Measurements from ENCODE around the gene DDB1. TPM values are rescaled to one million over a fixed set of nuclear protein-coding genes. Genes with fewer than 3 reads are reported as not detected.

Gene DDB1
- total RNA-seq, 1 donor from 2014 or later = 259 TPM

DNA sequence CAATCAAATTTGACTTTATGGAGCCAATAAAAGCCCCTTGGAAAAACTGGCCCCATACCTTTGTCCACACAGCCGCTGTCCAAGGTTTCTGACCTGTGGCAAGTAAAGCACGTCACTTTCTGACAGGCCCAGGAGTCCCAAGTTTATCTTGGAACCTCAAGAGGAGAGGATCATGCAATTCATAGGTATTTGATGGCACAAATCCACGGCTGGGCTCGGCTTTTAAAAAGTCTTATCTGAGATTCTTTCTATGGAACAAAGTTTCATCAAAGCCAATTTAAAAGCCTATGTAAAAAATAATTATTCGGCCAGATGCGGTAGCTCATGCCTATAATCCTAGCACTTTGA, 42.8 kb upstream of the DDB1 start:
- peaks cover 2% of the 10 kb centered on the region for H3K27me3 Mint-ChIP-seq (ENCODE audit: unreplicated experiment)
- peaks cover 22% of the 10 kb centered on the region for H3K36me3 Mint-ChIP-seq (ENCODE audit: unreplicated experiment)
- H3K4me1 Mint-ChIP-seq (ENCODE audit: low read depth, unreplicated experiment) = no peaks in the 10 kb centered on the region
- no peak for TF ChIP-seq CTCF (IDR thresholded peaks at IDR 0.05; ENCODE audit: partially characterized antibody, unreplicated experiment)
- H3K27ac Mint-ChIP-seq (ENCODE audit: unreplicated experiment) = no peak overlapping the region
- no peak for DNase-seq
- H3K9me3 Mint-ChIP-seq (ENCODE audit: unreplicated experiment) = peaks cover 5% of the 10 kb centered on the region
- H3K4me3 Mint-ChIP-seq (ENCODE audit: unreplicated experiment) = no peak overlapping the region

- peaks cover 37% of the 10 kb centered on the region for H3K36me3 Mint-ChIP-seq (ENCODE audit: unreplicated experiment)
- no peak overlapping the region for H3K4me3 Mint-ChIP-seq (ENCODE audit: unreplicated experiment)
- H3K27me3 Mint-ChIP-seq (ENCODE audit: unreplicated experiment) = peaks cover 2% of the 10 kb centered on the region
- H3K27ac Mint-ChIP-seq (ENCODE audit: unreplicated experiment) = no peak overlapping the region
- H3K9me3 Mint-ChIP-seq (ENCODE audit: unreplicated experiment) = peaks cover 8% of the 10 kb centered on the region
- H3K4me1 Mint-ChIP-seq (ENCODE audit: low read depth, unreplicated experiment) = no peaks in the 10 kb centered on the region
- TF ChIP-seq CTCF (IDR thresholded peaks at IDR 0.05; ENCODE audit: partially characterized antibody, unreplicated experiment) = no peak
- no peak for DNase-seq
Observed at GRCh38 chr11:61372659-61373420, 39.9 kb upstream of the DDB1 start.

DNA sequence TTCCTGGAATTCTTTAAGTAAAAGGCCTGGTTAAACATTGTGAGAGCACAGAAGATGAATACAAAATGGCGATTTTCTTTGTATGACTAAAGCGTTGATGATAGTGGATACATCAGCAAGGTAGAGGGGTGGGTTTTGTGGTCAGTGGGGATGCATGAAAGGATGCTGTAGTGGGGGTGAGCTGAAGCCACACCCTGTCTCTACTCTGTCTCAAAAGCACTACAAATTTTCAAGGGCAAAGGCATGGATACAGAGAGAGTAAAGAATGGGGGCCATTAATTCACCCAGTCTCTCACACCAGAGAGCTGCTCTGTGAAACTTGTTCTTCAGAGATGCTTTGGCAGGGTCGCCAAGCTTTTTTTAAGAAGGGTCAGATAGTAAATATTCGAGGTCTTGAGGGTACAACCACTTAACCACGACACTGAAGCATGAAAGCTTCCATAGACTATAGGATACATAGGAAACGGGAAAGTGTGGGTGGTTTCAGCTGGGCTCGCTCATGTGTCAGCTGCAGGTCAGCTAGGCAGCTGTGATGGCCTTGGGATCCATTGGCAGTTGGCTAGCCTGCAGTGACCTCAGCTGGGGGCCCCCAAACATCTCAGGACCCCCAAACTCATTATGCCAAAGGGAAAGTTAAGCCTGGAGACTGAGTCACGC, 37.6 kb upstream of the DDB1 start:
- Mint-ChIP-seq H3K36me3 (ENCODE audit: unreplicated experiment) (peaks cover 30% of the 10 kb centered on the region), H3K9me3 (ENCODE audit: unreplicated experiment) (peaks cover 8% of the 10 kb centered on the region), H3K27ac (ENCODE audit: unreplicated experiment) (no peak overlapping the region), H3K4me1 (ENCODE audit: low read depth, unreplicated experiment) (no peaks in the 10 kb centered on the region), H3K4me3 (ENCODE audit: unreplicated experiment) (no peak overlapping the region), H3K27me3 (ENCODE audit: unreplicated experiment) (no peaks in the 10 kb centered on the region)
- TF ChIP-seq CTCF (IDR thresholded peaks at IDR 0.05; ENCODE audit: partially characterized antibody, unreplicated experiment) = no peak
- DNase-seq = no peak

GRCh38 chr11:61369372-61370348, 36.8 kb upstream of the DDB1 start:
- Mint-ChIP-seq H3K4me1 (ENCODE audit: low read depth, unreplicated experiment) (no peaks in the 10 kb centered on the region), H3K27me3 (ENCODE audit: unreplicated experiment) (no peaks in the 10 kb centered on the region), H3K4me3 (ENCODE audit: unreplicated experiment) (no peak overlapping the region), H3K9me3 (ENCODE audit: unreplicated experiment) (peaks cover 6% of the 10 kb centered on the region), H3K27ac (ENCODE audit: unreplicated experiment) (no peak overlapping the region), H3K36me3 (ENCODE audit: unreplicated experiment) (peaks cover 26% of the 10 kb centered on the region)
- TF ChIP-seq CTCF (IDR thresholded peaks at IDR 0.05; ENCODE audit: partially characterized antibody, unreplicated experiment) = no peak
- no peak for DNase-seq

Measured in glutamatergic neuron (in vitro differentiated cells).